Tibial nerve (tissue), 4 donors: ENCODE results near the gene INPP4A.

Experiments used
- CTCF ChIP-seq, 5 experiments: fragments of 200-600 bp in 3 of 5; fragments of 450-650 bp in 2 of 5; sonication (generic) in 3 of 5; IDR thresholded peaks; one replicate each; pipeline ENCODE4 v1.5.1; 2016 to 2019; ENCODE audit warnings: antibody characterized with exemption in 5 of 5, mild to moderate bottlenecking in 3 of 5, moderate library complexity in 2 of 5
- EP300 ChIP-seq, 2 donors: sonication (generic); formaldehyde crosslinking; IDR thresholded peaks; one replicate each; pipeline ENCODE4 v1.6.1; 2017; ENCODE audit warnings: antibody characterized with exemption in 2 of 2, mild to moderate bottlenecking in 1 of 2
- POLR2A ChIP-seq, 2 donors: fragments of 450-650 bp; IDR thresholded peaks; one replicate each; pipeline ENCODE4 v1.6.1; 2017; ENCODE audit warnings: antibody characterized with exemption in 2 of 2, mild to moderate bottlenecking in 2 of 2, moderate library complexity in 2 of 2

- TF ChIP-seq EP300 (IDR thresholded peaks at IDR 0.05) = no peak
- no peak for TF ChIP-seq POLR2A (IDR thresholded peaks at IDR 0.05)
- no peak for TF ChIP-seq CTCF (IDR thresholded peaks at IDR 0.05)
These were observed 144.3 kb downstream of the INPP4A start for GRCh38 chr2:98588880-98589431.
